Glutamatergic neuron (in vitro differentiated cells): ENCODE results near the gene ATP9A. TPM values are rescaled to one million over a fixed set of nuclear protein-coding genes. Genes with fewer than 3 reads are reported as not detected.

Experiments used
- DNase-seq: peaks from one replicate; pipeline ENCODE4 v3.0.0; 2022
- H3K27ac Mint-ChIP-seq: one replicate; pipeline ENCODE4 v1.8.0; 2020; ENCODE audit warnings: mild to moderate bottlenecking, mixed read lengths, inconsistent platforms; ENCODE audit not compliant: unreplicated experiment
- H3K27me3 Mint-ChIP-seq: one replicate; pipeline ENCODE4 v1.8.0; 2020; ENCODE audit warnings: mild to moderate bottlenecking, moderate library complexity, mixed read lengths, inconsistent platforms; ENCODE audit not compliant: unreplicated experiment
- H3K36me3 Mint-ChIP-seq: one replicate; pipeline ENCODE4 v1.8.0; 2020; ENCODE audit warnings: mild to moderate bottlenecking, mixed read lengths, inconsistent platforms; ENCODE audit not compliant: unreplicated experiment
- H3K4me1 Mint-ChIP-seq: one replicate; pipeline ENCODE4 v1.8.0; 2020; ENCODE audit warnings: mild to moderate bottlenecking, low read depth, mixed read lengths, inconsistent platforms; ENCODE audit not compliant: unreplicated experiment
- H3K4me3 Mint-ChIP-seq: one replicate; pipeline ENCODE4 v1.8.0; 2020; ENCODE audit warnings: mild to moderate bottlenecking, mixed read lengths, inconsistent platforms; ENCODE audit not compliant: unreplicated experiment
- H3K9me3 Mint-ChIP-seq: one replicate; pipeline ENCODE4 v1.8.0; 2020; ENCODE audit warnings: mild to moderate bottlenecking, moderate library complexity, mixed read lengths, inconsistent platforms; ENCODE audit not compliant: unreplicated experiment
- total RNA-seq: library from RNA; stranded (reverse); fragmentation: NEBNext Ultra II Directional; extraction: Animal tissue kit (Norgen Biotek cat#: 25700); gene quantifications from one replicate; pipeline ENCODE4 v1.2.1, GENCODE V29; 2021; ENCODE audit not compliant: unreplicated experiment
- TF ChIP-seq, protein P1 (sequence below): fragments of 200-600 bp; sonication (generic); IDR thresholded peaks from one replicate; pipeline ENCODE4 v1.5.0; 2021; ENCODE audit not compliant: partially characterized antibody, unreplicated experiment

The ATP9A gene
- total RNA-seq, 1 donor from 2014 or later = 66.1 TPM

DNA sequence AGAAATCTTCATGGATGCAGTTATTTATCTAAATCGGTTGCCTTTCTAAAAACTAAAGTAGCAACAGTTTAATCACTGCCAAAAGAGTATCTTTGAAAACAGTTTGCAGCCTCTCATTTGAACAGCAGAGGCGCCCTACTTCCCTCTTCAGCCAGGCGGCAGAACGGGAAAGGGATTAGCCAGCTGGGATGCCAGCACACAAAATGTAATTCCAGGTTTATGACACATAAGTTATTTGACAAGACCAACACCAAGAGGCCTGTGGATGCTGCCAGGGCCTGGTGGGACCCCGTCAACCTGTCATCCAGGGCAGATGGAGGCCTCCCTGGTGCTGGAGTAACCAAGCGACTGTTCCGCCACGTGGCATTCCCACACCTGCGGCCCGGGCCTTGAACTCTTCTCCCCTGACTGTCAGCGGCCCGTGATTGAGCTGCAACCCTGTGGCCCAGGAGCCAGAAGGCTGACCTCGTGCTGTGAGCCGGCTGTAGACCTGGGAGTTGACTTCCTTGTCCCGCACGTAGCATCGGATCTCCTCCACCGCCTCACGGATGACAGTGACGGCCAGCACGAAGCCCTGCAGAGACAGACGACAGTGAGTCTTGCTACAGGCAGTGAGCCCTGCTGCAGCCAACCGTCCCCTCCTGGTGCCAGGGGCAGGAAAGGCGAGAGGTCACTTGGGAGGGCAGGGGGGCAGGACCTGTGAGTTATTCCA lies 55.5 kb downstream of the ATP9A start:
- Mint-ChIP-seq H3K27ac (no peak overlapping the region), H3K4me3 (no peak overlapping the region), H3K4me1 (peaks cover 23% of the 10 kb centered on the region), H3K27me3 (no peaks in the 10 kb centered on the region), H3K9me3 (no peaks in the 10 kb centered on the region), H3K36me3 (no peaks in the 10 kb centered on the region)
- TF ChIP-seq, protein P1, sequence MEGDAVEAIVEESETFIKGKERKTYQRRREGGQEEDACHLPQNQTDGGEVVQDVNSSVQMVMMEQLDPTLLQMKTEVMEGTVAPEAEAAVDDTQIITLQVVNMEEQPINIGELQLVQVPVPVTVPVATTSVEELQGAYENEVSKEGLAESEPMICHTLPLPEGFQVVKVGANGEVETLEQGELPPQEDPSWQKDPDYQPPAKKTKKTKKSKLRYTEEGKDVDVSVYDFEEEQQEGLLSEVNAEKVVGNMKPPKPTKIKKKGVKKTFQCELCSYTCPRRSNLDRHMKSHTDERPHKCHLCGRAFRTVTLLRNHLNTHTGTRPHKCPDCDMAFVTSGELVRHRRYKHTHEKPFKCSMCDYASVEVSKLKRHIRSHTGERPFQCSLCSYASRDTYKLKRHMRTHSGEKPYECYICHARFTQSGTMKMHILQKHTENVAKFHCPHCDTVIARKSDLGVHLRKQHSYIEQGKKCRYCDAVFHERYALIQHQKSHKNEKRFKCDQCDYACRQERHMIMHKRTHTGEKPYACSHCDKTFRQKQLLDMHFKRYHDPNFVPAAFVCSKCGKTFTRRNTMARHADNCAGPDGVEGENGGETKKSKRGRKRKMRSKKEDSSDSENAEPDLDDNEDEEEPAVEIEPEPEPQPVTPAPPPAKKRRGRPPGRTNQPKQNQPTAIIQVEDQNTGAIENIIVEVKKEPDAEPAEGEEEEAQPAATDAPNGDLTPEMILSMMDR = peak; percentile 46
- DNase-seq = peak; percentile 36

- Mint-ChIP-seq H3K4me1 (peaks cover 23% of the 10 kb centered on the region), H3K4me3 (no peak overlapping the region), H3K36me3 (no peaks in the 10 kb centered on the region), H3K27ac (no peak overlapping the region), H3K9me3 (peaks cover 3% of the 10 kb centered on the region), H3K27me3 (no peaks in the 10 kb centered on the region)
- DNase-seq = no peak
- TF ChIP-seq, protein P1 = no peak
These were observed 56.8 kb downstream of the ATP9A start for GRCh38 chr20:51711426-51711825.

DNA sequence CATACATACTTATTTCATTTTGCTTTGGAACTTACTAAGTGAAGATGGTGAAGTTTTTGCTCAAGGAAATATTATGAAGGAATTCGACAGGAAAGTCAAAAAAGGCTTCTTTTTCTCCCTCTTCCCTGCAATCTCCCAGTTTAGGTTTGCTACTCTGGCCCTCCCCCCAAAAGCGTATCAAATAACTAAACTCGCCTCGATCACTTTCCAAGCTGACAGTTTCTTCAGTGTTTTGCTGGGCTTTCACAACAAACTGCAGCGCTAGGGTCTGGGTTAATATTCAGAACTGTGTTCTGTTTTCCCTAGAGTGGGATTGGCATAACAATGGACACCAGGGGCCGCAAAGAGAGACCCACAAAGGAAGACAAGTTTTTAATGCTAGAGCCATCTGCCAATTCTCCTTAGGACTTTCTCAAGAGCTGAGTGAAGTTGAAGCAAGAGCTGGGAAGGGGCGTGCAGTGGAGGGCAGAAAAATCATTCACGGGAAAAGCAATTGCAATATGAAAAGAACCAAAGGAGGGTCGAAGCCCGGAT lies 57.8 kb downstream of the ATP9A start:
- H3K4me1 Mint-ChIP-seq = peaks cover 18% of the 10 kb centered on the region

DNA sequence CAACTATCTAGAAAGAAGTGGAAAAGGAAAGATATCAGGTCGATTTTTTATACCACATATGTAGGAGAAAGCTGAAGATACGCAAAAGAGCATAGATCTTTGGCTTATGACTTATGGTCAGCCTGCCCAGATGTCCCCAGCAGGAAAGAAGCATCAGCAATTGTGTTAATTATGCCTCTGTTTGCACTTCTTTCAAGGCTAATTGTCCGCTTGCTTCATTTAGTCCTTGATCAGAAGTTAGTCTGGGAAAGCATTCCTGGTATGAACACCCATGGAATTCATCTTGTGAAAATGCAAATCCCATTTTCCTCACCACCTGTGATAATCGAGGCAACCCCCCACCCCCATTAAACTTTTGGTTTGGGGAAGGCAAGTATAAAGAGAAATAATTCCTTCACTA lies 62.8 kb downstream of the ATP9A start:
- H3K27me3 Mint-ChIP-seq = no peaks in the 10 kb centered on the region
- H3K9me3 Mint-ChIP-seq = peaks cover 5% of the 10 kb centered on the region
- no peak for DNase-seq
- H3K4me3 Mint-ChIP-seq = no peak overlapping the region
- H3K36me3 Mint-ChIP-seq = no peaks in the 10 kb centered on the region
- no peak overlapping the region for H3K27ac Mint-ChIP-seq
- H3K4me1 Mint-ChIP-seq = peaks cover 33% of the 10 kb centered on the region
- TF ChIP-seq, protein P1 = no peak

More for the DNA sequence above, 57.8 kb downstream of the ATP9A start:
- no peaks in the 10 kb centered on the region for H3K36me3 Mint-ChIP-seq
- peaks cover 3% of the 10 kb centered on the region for H3K9me3 Mint-ChIP-seq
- peak overlapping the region; percentile 39 for H3K27ac Mint-ChIP-seq
- TF ChIP-seq, protein P1 = no peak
- peak overlapping the region; percentile 31 for H3K4me3 Mint-ChIP-seq
- no peaks in the 10 kb centered on the region for H3K27me3 Mint-ChIP-seq
- no peak for DNase-seq
